Endothelial cell of hepatic sinusoid (primary cell): ENCODE results near the gene ACSL1.
"Not testable (repeated sequence)": the region's sequence is repeated elsewhere in the genome, so short reads cannot be mapped to it uniquely, and the experiment has no call there.

Source experiments
- in situ Hi-C: cut with HindIII; loops from 2 replicates; pipeline ENCODE4 v1.10.0; 2017; ENCODE audit warnings: low sequenced_read_pairs

The ACSL1 gene

GRCh38 chr4:184763150-184763780 lies 62.5 kb downstream of the ACSL1 start:
- in situ Hi-C loops = no loop called here

DNA sequence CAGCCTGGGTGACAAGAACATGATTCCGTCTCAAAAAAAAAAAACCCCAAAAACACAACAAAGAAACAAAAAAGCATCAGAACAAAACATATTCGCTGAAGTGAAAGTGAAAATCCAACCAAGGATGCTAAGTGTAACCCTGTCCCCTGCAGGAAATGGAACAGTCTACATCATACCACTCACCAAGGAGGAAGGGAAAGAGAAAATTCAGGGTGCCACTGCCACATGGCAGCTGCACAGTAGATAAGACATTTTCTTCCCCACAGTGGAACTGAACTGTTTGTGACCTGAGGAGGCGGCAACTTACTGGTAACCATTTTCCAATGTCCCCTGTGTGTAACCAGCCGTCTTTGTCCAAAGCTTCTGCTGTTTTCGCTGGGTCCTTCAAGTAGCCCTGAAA lies 63.7 kb downstream of the ACSL1 start:
- in situ Hi-C loops = no loop called here

- in situ Hi-C loops = no loop called here
Measured at GRCh38 chr4:184760681-184761080, 65.1 kb downstream of the ACSL1 start.

GRCh38 chr4:184757810-184758209 lies 68.0 kb downstream of the ACSL1 start:
- in situ Hi-C loops = no loop called here

DNA sequence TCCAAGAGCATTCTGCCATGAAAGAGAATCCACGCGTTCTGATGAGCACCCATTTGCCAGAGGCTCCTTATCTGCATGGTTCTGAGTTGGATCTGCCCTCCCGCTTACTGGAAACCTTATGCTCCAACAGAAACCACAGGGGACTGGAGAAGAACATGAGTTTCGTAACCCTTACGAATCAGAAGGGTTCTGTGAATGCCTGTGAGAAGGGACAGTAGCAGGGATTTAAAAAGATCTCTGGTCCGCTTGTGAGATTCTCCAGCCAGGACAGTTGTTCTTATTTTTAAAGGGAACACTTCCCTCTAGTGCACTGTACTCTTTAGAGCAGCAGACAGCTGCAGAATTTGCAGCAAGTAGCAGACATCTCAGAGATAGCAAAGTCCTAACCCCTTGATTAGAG lies 69.4 kb downstream of the ACSL1 start:
- in situ Hi-C loops = no loop called here

DNA sequence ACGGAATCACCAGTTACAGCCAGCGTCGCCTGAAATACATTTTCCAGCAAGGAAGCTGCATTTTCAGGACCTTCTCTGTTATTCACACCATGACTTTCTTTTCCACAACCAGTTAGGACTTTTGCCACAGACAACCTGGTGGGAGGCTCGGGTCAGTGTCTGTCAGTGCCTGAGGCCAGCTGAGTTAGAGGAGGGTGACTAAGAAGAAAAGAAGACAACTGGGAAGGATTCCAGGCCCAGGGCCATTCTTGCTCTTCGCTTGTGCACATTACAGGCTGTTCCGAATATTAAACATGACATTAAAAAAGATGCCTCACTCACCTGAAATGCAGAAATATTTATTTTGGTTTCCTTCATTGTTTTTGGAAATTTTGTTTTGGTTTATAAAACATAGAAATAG lies 70.5 kb downstream of the ACSL1 start:
- in situ Hi-C loops = no loop called here

- in situ Hi-C loops = no loop called here
Measured at GRCh38 chr4:184752496-184753275, 73.1 kb downstream of the ACSL1 start.

DNA sequence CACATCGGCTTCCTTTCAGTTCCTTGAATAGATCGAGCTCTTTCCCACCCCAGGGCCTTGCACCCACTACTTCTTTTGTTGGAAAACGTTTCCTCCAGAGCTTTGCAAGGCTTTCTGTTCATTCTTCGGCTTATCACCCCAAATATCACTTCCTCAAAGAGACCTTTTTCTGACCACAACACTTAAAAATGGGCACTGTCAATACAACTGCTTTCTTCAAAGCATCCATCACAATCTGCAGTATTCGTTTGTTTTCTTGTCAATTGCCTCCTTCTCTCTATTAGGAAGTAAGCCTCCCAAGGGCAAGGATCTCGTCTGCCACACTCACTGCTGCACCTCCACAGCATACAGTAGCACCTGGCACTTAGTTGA lies 74.2 kb downstream of the ACSL1 start:
- in situ Hi-C loops = no loop called here

DNA sequence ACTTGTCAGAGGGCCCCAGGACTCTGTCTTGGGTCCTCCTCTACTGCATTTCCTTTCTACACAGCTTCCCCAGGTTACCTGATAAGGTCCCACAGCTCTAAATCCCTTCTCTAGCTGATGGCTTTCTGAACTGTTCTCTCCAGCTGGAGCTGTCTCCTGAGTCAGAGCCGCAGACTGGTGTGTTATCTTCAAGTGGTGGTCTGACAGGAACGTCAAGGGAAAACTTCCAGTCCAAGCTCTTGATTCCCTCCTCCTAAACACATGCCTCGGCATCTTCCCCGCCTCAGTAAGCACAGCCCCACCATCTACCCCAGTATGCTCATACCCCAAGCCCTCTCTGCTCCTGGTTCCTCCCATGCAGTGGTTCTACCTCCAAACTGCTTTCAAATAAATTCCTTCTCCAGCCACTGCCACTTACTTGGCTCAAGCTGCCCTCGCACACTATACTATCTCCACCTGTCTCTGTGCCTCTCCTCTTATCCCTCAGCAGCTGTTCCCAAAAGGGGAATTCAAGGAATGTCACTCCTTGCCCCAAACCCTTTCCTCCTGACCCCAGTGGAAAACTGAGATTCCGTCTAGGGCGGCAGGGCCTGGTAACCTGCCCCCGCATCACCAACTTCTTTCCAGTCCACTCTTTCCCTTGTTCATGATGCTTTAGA lies 74.7 kb downstream of the ACSL1 start:
- in situ Hi-C loops = no loop called here

DNA sequence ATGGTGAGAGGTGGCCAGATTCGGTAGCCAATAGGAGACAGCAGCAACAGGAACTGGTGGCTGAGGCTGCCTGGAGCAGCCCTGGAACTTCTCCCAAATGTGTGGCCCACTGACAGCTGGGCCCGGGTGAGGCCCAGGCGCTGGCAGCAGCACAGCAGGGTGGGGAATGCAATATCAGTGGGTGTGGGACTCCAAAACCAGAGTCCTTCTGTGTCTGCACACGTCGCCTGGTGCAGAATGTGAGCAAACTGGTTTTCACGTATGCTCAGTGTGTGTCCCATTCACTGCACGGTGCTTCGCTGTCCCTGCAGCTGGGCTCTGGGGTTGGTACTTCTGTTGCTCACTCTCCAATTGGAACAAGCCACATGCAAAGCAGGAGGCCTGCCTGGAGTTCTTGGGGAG lies 77.5 kb downstream of the ACSL1 start:
- in situ Hi-C loops = loop anchor here (5.0 kb wide), 2 partner anchors 44 to 234 kb away; no protein-coding TSS in a partner anchor

DNA sequence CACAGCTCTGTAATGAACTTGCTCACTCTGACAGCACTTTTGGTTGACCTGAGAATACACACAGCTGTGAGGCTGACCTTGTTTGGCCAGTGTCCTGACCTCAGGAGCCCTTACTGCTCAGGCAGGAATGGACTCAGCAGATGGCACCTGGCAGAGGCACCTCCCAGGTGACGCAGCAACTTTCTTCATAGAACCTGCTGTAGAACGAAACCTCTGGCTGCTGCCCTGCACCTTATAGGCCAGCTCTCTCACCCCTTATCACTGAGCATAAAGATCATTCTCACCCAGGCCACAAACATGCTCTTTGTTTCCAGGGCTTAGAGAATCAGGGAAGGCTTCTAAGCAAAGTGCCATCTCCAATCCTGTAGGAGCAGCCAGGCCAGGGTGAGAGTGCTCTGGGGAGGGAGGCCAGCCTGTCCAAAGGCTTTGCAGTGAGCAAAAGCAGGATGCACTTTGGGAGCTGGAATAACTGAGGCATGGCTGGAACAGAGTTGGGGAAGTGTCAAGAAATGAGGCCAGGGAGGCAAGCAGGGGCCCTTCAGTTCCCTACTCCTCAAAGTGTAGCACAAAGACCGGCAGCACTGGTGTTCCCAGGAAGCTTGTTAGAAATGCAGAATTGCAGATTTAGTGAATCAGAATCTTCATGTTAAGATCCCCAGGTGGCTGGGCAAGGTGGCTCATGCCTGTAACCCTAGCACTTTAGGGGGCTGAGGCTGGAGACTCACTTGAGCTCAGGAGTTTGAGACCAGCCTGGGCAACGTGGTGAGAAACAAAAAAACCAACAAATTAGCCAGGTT lies 78.5 kb downstream of the ACSL1 start:
- in situ Hi-C loops = loop anchor here (5.0 kb wide), 2 partner anchors 45 to 235 kb away; no protein-coding TSS in a partner anchor

DNA sequence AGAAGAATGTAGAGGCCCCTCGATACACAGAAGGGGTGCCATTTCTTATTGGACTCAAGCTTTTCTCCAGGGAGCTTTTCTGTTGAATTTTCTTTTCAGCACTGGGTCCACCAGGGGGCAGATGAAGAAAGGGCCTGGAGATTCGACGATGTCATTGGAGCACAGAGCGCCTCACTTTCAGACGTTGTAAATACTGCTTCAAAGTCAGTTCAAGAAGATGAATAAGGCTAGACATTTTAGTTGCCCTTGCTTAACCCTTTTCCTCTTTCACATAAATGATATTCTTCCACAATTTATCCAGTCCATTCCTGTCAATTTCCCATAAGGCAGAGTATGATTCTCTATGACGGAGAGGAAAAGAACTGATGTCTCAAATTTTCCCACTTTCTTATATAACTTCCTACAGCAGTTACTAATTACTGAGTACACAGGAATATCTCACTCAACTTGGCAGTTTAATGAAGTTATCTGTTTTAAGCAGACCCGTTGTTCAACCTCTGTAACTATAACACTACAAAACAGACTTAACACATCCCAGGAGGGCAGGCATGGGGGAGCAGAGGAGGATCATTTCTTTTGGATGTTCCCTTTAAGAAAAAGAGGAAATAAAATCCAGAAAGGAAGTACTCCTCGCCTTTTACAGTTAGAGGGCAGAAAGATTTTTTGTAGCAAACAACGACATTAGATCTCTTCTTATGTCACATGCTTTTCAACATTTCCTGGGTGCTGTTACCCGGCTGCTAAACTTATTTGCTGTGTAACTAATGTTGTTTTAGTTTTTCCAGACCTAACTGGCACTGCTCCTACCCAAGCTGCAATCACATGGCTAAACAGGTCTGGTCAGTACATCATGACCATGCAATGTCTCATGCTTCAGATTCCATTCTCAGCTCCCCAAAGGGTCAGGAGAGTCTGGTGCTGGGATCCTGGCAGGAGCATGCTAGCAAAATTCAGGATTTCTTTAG lies 79.7 kb downstream of the ACSL1 start:
- in situ Hi-C loops = loop anchor here (5.0 kb wide), 2 partner anchors 46 to 236 kb away; no protein-coding TSS in a partner anchor

GRCh38 chr4:184744236-184744635 lies 81.5 kb downstream of the ACSL1 start:
- in situ Hi-C loops = no loop called here

- in situ Hi-C loops = no loop called here
Measured at GRCh38 chr4:184743650-184744049, 82.1 kb downstream of the ACSL1 start.

- in situ Hi-C loops = not testable (repeated sequence)
Measured at GRCh38 chr4:184741651-184742050, 84.1 kb downstream of the ACSL1 start.

DNA sequence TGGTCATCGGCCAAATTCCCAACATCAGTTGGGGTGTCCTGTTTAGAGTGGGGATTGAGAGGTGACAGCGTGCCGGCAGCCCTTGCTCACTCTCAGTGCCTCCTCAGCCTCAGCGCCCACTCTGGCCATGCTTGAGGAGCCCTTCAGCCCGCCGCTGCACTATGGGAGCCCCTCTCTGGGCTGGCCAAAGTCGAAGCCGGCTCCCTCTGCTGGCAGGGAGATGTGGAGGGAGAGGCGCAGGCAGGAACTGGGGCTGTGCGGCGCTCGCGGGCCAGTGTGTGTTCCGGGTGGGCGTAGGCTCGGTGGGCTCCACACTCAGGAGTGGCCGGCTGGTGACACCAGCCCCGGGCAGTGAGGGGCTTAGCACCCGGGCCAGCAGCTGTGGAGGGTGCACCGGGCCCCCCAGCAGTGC lies 84.8 kb downstream of the ACSL1 start:
- in situ Hi-C loops = no loop called here

DNA sequence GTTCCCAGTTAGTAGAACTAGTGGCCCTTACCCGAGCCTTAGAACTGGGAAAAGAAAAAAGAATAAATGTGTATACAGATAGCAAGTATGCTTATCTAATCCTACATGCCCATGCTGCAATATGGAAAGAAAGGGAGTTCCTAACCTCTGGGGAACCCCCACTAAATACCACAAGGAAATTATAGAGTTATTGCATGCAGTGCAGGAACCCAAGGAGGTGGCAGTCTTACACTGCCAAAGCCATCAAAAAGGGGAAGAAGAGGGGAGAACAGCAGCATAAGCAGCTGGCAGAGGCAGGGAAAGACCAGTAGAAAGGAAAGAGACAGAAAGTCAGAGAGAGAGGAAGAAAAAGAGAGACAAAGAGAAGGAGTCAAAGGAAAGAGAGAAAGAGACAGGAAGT lies 86.2 kb downstream of the ACSL1 start:
- in situ Hi-C loops = not testable (repeated sequence)

DNA sequence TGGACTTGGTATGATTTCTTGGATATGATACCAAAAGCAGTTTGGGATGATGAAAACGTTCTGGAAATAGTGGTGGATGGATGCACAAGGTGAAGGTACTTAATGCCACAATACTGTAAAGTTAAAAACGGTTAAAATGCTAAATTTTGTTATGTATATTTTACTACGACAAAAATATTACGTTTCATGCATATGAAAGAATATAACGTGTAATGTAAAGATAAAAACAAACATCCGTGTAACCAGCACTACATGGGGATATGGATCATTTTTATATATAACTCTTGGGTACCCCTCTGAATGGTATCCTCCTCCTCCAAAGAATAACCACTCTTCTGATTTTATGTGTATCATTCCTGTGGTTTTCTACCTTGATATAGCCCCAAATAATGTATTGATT lies 91.0 kb downstream of the ACSL1 start:
- in situ Hi-C loops = no loop called here

DNA sequence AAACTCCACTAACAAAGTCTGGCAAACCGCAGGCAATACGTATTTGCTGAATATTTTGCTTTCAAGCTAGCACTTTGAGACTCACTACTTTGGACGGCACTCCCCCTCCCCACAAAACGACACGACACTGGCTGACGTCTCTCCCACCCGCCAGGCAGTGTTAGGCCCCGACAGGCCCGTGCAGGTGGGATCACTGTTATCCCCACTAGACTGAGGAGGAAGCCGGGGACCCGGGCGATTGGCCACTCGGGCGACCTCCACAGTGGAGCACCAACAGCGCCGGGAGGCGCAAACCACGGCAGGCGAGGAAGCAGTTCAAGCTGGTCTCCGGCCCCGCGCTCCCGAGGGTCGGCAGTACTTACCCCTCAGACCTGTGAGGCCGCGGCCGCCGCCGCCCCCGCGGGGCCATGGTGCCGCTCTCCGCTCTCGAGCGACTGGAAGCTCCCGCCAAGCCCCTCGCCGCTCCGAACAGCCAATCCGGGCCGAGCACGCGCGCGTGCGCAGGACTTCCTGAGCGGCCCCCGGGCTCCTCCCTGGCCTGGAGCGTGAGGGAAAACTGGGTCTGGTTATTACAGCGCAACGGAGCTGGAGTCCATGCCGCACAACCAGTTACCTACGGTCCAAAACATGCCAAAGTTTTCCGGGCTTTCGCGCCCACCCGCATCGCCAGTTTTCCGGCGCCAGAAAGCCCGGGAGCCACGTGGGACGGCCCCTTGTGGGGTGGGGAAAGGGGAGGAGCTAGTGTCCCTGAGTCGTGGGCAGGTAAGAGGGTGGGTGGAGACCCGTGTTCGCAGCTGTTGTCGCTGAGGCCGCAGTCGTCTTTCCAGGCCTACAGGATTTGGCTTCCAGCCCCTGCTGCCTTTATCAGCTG lies 91.9 kb downstream of the ACSL1 start, which contains the start of gene CENPU:
Gene CENPU (minus strand): TSS at position 443 of the 871 bp plus-strand sequence. CDS start 34 bp downstream, at position 409.
- in situ Hi-C loops = no loop called here
